Mucosa of gallbladder (tissue), 1 donor: Measurements from ENCODE around the gene SLC9A6. TPM values are rescaled to one million over a fixed set of nuclear protein-coding genes. Genes with fewer than 3 reads are reported as not detected.
"Not testable (repeated sequence)": the region's sequence is repeated elsewhere in the genome, so short reads cannot be mapped to it uniquely, and the experiment has no call there.

Source experiments
- DNase-seq: peaks from one replicate; pipeline ENCODE4 v3.0.0-alpha.2; 2020; ENCODE audit warnings: low spot score
- total RNA-seq: library from RNA; stranded (reverse); gene quantifications from one replicate; pipeline ENCODE4 v1.2.1, GENCODE V29; 2021
- donor health status: DM: no; HTN: no; CAD: no.

The SLC9A6 gene
- total RNA-seq, 1 donor from 2014 or later = 13.3 TPM

- DNase-seq = no peak
These were observed 78.3 kb downstream of the SLC9A6 start for GRCh38 chrX:136063340-136064079.

DNA sequence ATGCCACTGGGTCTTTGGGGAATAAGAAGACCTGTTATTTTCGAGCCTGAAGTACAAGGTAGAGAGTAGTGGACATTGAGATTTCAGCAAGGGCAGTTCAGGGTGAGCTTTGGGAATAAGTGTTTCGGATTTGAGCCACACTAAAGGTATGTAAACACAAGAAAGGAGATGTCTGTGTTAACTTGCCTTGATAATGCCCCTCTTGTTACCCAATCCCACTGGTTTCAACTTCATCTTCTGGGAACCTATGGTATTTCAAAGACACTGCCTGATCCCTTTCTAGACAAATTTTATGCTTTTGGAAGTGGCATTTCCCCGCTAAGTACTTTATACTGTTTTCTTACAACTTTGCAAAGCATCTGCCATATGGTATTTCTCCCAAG, 79.4 kb downstream of the SLC9A6 start:
- DNase-seq = no peak

DNA sequence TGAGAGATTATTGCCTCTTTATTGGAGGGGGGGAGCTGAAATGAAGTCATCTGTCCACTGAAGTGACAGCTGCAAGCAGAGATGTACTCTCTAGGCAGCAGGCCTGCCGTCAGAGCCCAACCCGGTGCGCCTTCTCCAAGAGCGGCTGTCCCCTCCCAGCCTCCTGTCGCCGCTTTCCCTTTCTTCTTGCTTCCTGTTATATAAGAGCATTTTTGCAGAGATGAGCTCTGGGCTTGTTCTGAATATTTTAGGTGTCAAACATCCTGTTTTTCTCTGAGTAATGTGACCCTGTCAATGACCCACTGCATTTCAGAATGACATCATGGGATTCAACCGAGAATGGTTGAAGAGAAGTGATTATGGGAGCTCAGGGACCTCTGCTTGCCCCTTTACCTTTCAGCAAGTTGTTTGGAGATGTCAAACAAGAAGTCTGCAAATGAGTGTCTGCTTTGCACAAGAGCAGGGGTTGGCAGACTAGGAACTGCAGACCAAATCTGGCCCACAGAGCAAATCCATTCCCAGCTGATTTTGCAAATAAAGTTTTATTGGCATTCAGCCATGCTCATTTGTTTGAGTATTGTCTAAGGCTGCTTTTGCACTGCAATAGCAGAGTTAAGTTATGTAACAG, 79.9 kb downstream of the SLC9A6 start:
- no peak for DNase-seq

DNA sequence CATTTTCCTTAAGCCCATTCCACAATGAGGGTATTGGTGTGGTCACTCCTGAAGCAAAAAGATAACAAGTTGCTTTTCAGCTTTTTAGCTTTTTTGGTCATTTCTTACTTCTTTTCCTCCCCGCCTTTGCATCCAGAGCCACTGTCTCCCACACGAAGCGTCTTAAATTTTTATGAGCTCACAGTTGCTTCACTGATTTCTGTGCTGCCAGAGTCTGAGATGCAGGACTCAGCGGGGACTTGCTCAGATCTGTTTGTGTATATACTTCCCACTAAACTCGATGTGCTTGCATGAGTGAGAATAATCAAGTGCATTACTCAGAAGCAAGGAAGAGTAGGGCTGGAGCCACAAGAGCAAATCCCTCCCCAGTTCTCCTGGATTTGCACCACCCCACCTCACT, 81.9 kb downstream of the SLC9A6 start:
- no peak for DNase-seq

- no peak for DNase-seq
These were observed 82.7 kb downstream of the SLC9A6 start for GRCh38 chrX:136067966-136068365.

- DNase-seq = no peak
These were observed 91.7 kb downstream of the SLC9A6 start for GRCh38 chrX:136076942-136077341.

- DNase-seq = no peak
These were observed 95.5 kb downstream of the SLC9A6 start for GRCh38 chrX:136080766-136081165.

DNA sequence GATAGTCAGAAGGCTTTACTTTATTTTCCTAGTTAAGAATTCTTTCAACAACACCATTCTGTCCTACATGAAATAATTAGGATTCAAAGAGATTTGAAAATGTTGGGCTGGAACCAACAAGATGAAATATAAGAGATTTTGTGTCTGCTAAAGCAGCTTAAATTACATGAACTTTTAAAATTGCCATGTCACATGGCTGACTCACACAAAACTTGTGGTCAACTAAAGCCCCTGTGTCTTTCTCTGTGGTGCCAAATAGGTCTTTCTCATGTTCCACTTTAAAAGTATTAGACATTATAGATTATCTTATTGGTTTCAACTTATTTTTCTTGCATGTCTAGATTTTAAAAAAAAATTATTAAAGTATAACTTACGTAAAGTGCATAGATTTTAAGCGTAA, 101.3 kb downstream of the SLC9A6 start:
- DNase-seq = no peak

- not testable (repeated sequence) for DNase-seq
These were observed 106.7 kb downstream of the SLC9A6 start for GRCh38 chrX:136091898-136092297.

DNA sequence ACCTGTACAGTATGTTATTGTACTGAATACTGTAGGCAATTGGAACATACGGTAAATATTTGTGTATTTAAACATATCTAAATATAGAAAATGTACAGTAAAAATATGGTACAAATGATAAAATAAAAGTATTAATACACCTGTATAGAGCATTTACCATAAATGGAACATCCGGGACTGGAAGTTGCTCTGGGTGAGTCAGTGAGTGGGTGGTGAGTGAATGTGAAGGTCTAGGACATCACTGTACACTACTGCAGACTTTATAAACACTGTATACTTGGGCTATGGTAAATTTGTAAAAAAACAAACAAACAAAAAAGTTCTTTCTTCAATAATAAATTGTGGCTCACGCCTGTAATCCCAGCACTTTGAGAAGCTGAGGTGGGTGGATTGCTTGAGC, 109.7 kb downstream of the SLC9A6 start:
- DNase-seq = no peak

Other genes starting within 250 kb of the SLC9A6 start
- not detected for gene CT45A3, start 217.2 kb upstream of the SLC9A6 start, total RNA-seq
- gene CT45A5, start 199.9 kb upstream of the SLC9A6 start, total RNA-seq = not detected
- gene CT45A6, start 182.6 kb upstream of the SLC9A6 start, total RNA-seq = not detected
- not detected for gene CT45A2, start 165.4 kb upstream of the SLC9A6 start, total RNA-seq
- gene CT45A7, start 148.2 kb upstream of the SLC9A6 start, total RNA-seq = not detected
- not detected for gene CT45A8, start 130.9 kb upstream of the SLC9A6 start, total RNA-seq
- gene CT45A9, start 113.6 kb upstream of the SLC9A6 start, total RNA-seq = not detected
- not detected for gene CT45A10, start 92.0 kb upstream of the SLC9A6 start, total RNA-seq
- gene SAGE1, start 91.7 kb upstream of the SLC9A6 start, total RNA-seq = not detected
- gene MMGT1, start 11.4 kb upstream of the SLC9A6 start, total RNA-seq = 28.1 TPM
- 381 TPM for gene FHL1, start 162.1 kb downstream of the SLC9A6 start, total RNA-seq